Gastrocnemius medialis (tissue), 4 donors: ENCODE results near the gene IRF2BP2.

Source experiments
- CTCF ChIP-seq, 5 experiments: fragments of 450-650 bp in 3 of 5; fragments of 200-600 bp in 2 of 5; sonication (generic) in 2 of 5; IDR thresholded peaks in 4 of 5; conservative IDR thresholded peaks in 1 of 5; 1 replicate in 4 of 5; 2 replicates in 1 of 5; pipeline ENCODE4 v1.5.1; 2016 to 2019; ENCODE audit warnings: antibody characterized with exemption in 5 of 5, mild to moderate bottlenecking in 3 of 5, moderate library complexity in 3 of 5
- POLR2A ChIP-seq, 2 donors: fragments of 450-650 bp; IDR thresholded peaks; one replicate each; pipeline ENCODE4 v1.6.1; 2017; ENCODE audit warnings: antibody characterized with exemption in 2 of 2, mild to moderate bottlenecking in 2 of 2, moderate library complexity in 2 of 2

- TF ChIP-seq CTCF (IDR thresholded peaks at IDR 0.05 in 4 of 5, conservative IDR thresholded peaks at IDR 0.05 in 1 of 5) (no peak), POLR2A (IDR thresholded peaks at IDR 0.05) (no peak)
These were observed 35.0 kb upstream of the IRF2BP2 start for GRCh38 chr1:234644928-234645327.
